Stimulated activated CD4-positive, alpha-beta T cell treated with anti-CD3 and anti-CD28 coated beads, Interleukin-12 subunit alpha, Interleukin-12 subunit beta, amount 100 ng/mL, for 4 hours (primary cell): ENCODE results near the gene IRF2.
"Not testable (repeated sequence)": the region's sequence is repeated elsewhere in the genome, so short reads cannot be mapped to it uniquely, and the experiment has no call there.

Experiments
- DNase-seq: peaks from one replicate; pipeline ENCODE4 v3.0.0-alpha.2; 2020

Gene IRF2

DNA sequence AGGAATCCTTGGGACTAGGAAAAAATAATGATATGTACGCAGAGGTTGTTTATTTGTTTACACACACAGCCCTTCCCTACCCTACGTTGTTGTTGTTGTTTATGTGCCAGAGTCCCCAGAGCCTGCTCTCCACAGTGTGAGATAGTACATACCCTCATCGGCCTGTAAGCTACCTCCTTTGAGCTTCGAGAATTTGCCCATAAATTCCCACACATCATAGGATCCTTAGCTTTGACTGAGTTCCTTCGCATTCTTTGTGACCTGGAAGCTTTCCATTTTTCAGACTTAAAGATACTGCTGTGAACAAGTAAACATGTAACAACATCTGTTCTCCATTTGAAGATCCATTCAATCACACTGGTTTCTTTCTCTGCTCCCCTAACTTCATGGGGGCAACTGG is 114.5 kb downstream of the IRF2 start:
- no peak for DNase-seq

DNA sequence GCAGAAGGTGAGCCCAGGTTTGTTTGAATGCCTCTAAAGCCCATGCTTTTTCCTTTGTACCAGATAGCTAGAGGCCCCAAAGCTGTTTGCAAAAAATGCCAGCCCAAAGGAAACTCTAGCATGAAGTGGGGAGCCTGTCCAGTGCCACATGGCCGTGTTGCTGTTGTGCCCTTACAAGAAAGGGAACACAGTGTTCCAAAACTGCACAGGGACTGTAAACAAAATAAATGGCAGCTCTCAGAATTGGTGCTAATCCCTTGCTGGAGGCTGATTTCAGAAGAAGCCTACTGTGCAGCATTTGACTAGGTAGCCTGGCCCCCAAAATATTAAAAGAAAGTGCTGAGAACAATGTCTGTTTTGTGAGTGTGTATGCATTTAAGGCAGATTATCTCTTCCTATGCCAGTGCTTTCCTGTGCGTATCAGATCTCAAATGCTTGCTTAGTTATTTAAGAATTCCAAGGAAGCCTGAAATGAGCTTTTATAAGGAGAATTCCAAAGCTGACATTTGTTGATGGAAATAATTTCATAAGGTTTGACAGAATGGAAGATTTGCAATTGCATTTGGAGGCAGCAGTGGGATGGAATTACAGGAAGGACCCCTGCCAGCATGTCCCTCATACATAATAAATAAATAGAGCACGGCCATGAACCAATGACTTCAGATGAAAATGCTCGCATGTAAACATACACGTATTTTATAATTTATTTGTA is 115.7 kb downstream of the IRF2 start:
- no peak for DNase-seq

- DNase-seq: no peak
These were observed 116.6 kb downstream of the IRF2 start for GRCh38 chr4:184357772-184358171.

DNA sequence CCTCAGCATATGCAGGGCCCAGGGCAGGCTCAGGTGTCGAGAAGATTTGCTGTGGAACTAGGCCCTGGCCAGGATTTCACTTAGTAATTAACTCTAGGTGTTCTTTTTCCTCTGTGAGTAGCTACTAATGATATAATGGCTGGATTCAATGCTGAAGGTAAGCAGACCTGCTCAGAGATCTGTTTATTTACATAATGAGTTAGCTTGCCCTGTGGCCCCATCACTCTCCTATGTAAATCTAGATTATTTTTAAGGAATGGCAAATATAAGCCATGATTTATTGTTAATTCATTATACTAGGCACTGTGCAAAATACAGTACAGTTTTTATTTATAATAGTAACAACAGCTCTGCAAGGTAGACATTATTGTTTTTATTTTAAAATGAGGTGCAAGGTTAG is 117.2 kb downstream of the IRF2 start:
- DNase-seq: no peak

DNA sequence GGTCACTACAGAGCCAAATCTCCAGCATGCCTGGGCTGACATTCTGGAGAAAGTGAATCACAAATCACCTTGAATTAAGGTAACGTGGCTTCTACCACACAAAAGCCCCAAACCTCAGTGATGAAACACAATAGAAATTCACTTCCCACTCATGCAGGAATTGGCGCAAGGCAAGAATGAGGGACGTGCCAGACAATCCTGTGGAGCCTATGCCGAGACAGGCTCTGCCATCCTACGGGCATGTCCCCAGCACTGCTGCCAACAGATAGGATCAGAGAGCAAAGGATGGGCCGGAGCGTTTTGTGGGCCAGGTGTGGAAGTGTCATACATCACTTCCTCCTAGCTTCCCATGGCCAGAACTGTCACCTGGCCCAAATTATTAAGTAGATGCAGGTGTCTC is 118.0 kb downstream of the IRF2 start:
- no peak for DNase-seq

GRCh38 chr4:184355857-184356256 is 118.5 kb downstream of the IRF2 start:
- DNase-seq: no peak

DNA sequence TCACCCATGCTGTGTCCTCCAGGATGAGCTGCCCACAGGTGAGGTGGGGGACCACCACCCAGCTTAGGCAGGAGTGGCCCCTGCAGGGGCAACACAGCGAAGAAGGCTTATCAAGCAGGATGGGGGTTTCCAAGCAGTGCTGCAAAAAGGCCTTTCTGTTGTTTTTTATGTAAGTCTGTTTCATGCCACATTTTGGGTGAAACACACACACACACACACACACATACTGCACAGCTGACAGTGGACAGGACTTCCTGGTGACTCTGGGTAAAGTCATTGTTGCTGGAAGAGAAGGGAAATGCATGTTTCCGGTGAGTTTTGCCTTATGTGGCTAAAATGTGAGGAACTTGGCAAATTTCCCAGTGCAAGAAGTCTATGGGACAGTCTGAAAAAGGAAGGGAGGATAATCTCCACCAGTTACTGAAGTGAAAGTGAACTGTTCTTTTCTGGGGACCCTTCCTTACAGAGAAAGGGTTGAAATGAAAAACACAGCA is 119.2 kb downstream of the IRF2 start:
- DNase-seq: no peak

DNA sequence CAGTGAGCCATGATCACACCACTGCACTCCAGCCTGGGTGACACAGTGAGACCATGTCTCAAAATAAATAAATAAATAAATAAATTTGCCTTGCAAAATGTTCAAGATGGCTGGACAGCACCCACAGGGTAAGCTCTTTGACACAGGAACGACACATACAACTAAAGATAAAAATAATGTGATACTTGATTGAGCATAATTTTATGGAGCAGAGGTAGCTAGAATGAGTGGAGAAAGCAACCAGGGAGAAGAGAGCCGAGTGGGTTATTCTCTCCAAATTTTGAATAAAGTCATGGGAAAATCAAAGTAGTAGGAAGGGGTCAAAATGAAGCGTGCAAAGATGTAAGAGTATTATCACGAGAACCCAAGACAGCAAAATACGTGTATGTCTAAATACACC is 121.5 kb downstream of the IRF2 start:
- DNase-seq: no peak

DNA sequence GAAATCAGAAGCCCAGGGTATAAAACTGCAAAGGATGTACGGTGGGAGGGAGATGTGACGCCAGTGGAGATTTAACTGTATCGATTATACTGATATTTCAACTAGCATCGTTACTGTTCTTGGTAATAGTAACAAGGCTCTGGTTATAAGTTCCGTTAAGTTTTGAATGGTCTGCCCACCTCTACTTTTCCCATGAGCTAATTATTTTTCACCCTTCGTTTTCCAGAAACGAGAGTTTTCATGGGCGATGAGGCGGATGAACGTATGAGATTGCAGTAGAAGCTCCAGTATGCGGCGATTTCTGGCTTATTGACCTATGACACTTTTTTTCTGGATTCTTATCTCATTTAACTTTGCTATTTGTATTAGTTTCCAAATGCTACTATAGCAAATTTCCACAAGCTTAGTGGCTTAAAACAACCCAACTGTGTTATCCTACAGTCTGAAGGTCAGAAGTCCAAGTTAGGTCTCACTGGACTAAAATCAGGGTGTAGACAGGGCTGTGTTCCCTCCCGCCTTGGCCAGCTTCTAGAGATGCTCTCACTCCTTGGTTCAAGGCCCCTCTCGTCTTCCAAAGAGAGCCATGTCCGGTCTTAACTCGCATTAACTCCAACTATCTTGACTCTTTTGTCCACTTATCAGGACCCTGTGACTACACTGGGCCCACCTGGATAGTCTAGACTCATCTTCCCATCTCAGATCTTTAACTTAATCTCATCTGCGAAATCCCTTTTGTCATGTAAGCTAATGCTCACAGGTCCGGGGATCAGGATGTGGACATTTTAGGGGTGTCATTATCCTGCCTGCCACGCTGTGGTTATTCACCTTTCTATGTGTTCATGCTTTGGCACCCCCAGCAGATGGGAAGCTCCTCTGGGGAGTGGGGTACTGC is 122.5 kb downstream of the IRF2 start:
- no peak for DNase-seq

DNA sequence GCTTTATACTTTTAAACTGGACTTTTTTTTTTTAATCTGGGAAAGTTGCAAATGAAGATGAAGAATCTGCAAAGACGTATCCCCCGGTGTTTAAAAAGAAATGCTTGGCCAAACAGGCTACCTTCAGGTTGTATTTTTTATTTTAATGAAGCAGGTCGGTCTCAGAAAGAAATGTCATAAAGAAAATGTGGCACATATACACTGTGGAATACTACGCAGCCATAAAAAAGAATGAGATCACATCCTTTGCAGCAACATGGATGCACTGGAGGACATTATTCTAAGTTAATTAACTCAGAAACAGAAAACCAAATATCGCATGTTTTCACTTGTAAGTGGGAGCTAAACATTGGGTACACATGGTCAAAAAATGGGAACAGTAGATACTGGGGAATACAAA is 123.4 kb downstream of the IRF2 start:
- DNase-seq: no peak

GRCh38 chr4:184350213-184350817 is 124.0 kb downstream of the IRF2 start:
- DNase-seq: no peak

- no peak for DNase-seq
These were observed 124.9 kb downstream of the IRF2 start for GRCh38 chr4:184349283-184350039.

DNA sequence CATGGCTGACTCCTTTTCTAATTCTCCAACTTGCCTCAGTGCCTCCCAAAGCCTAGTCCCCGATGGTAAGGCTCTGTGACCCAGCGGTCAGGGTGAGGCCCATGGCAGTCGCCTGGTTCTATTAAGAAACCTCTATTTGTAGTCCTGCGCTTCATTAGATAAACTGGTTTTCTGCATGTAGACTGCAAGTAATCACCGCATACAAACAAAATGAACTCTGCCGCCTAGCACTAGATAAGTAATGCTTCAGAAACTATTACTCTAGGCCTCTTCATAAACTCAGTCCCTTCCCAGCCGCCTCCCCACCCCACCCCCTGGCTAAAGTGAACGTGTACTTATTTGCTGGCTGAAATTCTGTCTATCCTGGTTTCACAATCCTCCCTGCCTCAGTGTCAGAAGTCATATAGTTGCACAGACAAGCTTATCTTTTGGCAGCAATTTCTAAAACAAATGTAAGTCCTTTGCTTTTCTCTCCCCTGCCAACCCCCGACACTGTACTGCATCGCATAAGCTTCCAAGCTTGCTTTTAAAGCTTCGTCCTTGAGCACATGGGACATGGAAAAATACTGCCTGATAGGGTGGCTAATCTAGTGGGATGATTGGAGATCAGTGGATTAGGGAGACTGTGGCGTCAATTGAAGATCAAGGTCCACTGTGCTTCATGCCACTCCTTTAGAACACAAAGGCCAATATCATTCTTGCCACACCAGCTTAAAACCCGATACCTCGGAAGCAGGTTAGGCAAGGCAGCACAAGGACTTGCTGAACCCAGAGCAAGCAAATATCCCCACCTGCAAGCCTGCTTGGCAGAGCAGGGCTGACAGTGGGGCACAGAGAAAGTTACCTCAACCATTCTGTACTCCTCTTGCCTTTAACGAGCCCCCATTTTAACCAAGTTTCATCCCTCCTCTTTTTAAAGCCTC is 125.8 kb downstream of the IRF2 start:
- no peak for DNase-seq

DNA sequence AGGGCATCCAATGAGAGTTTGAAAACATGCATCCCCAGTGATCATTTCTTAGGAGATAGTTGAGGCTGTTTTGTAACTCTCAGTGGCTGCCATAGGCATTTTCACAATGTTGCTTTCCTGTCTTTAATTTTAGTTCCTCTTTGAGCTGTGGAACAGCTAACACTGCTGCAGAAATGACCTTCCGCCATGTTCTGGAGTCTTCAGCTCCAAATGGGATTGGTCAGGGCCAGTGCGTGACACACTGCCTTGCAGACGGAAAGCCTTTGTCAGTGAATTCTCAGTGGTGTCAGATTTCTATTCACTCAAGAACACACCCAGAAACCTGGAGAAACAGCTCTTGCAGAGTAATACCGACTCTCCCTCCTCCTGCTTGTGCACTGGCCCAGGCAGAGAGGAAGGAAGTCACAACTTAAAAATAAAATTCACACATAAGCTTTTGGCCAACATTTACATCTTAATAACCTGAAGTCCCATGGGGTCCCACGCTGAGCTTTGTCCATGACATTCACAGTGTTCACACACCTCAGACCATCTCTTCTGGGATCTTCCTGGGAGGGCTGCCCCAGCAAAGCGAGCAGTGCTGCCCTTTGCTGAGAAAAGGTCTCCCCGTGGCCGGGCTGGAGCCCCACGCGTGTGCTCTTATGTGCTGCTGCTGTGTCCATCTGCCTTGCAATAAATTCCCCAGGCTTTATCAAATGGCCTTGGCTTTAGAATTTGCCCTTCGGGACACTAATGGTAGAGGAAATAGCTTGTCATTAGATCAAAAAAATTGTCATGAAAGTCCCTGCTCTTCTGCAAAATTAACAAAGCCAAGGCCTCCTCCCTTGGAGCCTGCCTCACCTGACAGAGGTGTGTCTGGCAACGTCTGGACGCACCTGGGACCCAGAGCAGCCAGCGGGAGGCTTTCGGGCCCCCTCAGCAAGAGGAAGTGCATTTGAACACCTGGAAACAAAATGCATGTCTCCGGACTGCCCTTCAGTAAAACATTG is 126.8 kb downstream of the IRF2 start:
- no peak for DNase-seq

DNA sequence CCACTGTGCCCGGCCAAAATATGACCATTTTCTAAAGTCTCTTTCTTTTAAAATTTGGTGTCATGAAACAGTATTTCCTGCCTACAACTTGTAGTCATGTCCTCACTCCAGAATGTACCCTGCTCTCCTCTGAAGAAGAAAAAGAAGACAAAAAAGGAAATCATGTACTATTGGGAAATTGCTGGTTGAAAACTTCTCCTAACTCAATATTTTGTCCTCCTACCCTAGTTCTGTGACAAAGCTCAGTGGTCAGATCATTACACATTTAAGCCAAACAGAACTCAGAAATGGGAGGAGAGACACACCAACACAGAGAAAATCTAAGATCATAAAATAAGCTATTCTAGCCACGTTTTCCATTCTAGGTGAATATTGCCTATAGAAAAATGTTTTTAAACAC is 127.7 kb downstream of the IRF2 start:
- no peak for DNase-seq

DNA sequence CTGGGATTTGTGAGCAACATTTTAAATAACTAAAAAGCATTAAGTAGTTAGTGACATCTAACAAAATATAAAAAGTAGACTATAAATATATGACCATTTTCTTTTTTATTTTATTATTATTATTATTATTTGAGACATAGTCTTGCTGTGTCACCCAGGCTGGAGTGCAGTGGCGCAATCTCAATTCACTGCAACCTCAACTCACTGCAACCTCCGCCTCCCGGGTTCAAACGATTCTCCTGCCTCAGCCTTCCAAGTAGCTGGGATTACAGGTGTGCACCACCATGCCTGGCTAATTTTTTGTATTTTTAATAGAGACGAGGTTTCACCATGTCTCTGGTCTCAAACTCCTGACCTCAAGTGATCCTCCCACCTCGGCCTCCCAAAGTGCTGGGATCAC is 128.1 kb downstream of the IRF2 start:
- not testable (repeated sequence) for DNase-seq

DNA sequence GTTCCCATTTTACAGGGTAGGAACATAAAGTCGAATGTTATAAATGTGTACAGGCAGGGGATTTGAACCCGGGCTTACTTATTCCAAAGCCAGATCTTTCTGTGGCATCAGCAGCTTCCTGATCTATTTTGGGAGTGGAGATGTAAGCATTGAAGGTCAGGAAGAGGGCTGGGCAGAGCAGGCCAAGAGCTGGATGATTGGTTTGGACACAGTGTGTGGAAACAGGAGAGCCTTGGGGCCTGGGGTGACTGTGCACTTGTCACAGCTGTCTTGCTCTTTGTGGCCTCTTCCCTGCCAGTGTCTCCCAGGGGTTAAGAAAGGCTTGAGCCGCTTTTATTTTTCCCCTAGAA is 128.8 kb downstream of the IRF2 start:
- no peak for DNase-seq

GRCh38 chr4:184344899-184345572 is 129.3 kb downstream of the IRF2 start:
- no peak for DNase-seq

GRCh38 chr4:184344435-184344834 is 129.9 kb downstream of the IRF2 start:
- DNase-seq: no peak
